ENCODE data around the gene BEGAIN.

The BEGAIN gene

GRCh38 chr14:100615736-100616695, 28.8 kb upstream of the BEGAIN start:
- DNase-seq: no peak

GRCh38 chr14:100614803-100615202, 27.6 kb upstream of the BEGAIN start:
- no peak for DNase-seq

GRCh38 chr14:100612986-100613385, 25.8 kb upstream of the BEGAIN start:
- no peak for DNase-seq

GRCh38 chr14:100611811-100612480, 24.7 kb upstream of the BEGAIN start:
- no peak for DNase-seq

GRCh38 chr14:100610511-100611217, 23.4 kb upstream of the BEGAIN start:
- no peak for DNase-seq

GRCh38 chr14:100609941-100610391, 22.7 kb upstream of the BEGAIN start:
- DNase-seq: no peak

GRCh38 chr14:100609331-100609870, 22.2 kb upstream of the BEGAIN start:
- DNase-seq: no peak

GRCh38 chr14:100608586-100609330, 21.5 kb upstream of the BEGAIN start:
- no peak for DNase-seq

GRCh38 chr14:100608064-100608463, 20.8 kb upstream of the BEGAIN start:
- no peak for DNase-seq

GRCh38 chr14:100607611-100607956, 20.4 kb upstream of the BEGAIN start:
- no peak for DNase-seq

GRCh38 chr14:100606687-100607610, 19.7 kb upstream of the BEGAIN start:
- no peak for DNase-seq

GRCh38 chr14:100605706-100606686, 18.8 kb upstream of the BEGAIN start:
- no peak for DNase-seq

- DNase-seq: no peak
Measured at GRCh38 chr14:100605230-100605629, 18.0 kb upstream of the BEGAIN start.

- DNase-seq: no peak
Measured at GRCh38 chr14:100604709-100605108, 17.5 kb upstream of the BEGAIN start.

- no peak for DNase-seq
Measured at GRCh38 chr14:100604121-100604501, 16.9 kb upstream of the BEGAIN start.

- no peak for DNase-seq
Measured at GRCh38 chr14:100603341-100604120, 16.3 kb upstream of the BEGAIN start.

GRCh38 chr14:100602621-100603230, 15.5 kb upstream of the BEGAIN start:
- no peak for DNase-seq

- DNase-seq: no peak
Measured at GRCh38 chr14:100601914-100602313, 14.7 kb upstream of the BEGAIN start.

- DNase-seq: no peak
Measured at GRCh38 chr14:100601064-100601463, 13.8 kb upstream of the BEGAIN start.

All from GF-D8 (cell line).